ENCODE data around the gene PDE4D.

GRCh38 chr5:59102437-59102836 is 791.1 kb downstream of the PDE4D start:
- TF ChIP-seq CTCF (IDR thresholded peaks at IDR 0.05) (no peak), POLR2A (IDR thresholded peaks at IDR 0.05) (no peak)
